ENCODE data around the gene ADGRE3.
A peak's percentile ranks its signal among the peaks of the same experiment; 100 is the strongest.

Gene ADGRE3

GRCh38 chr19:14577264-14577663, 97.4 kb downstream of the ADGRE3 start:
- DNase-seq (ENCODE audit: low read depth, low spot score) = no peak
- no peak overlapping the region for H3K4me3 ChIP-seq
- TF ChIP-seq EZH2 (IDR thresholded peaks at IDR 0.05) = no peak
- no peak for TF ChIP-seq POLR2AphosphoS5 (IDR thresholded peaks at IDR 0.05; ENCODE audit: borderline replicate concordance, low read depth, low read length)
- no peak for TF ChIP-seq FOXP2 (optimal IDR thresholded peaks at IDR 0.05; ENCODE audit: control extremely low read depth, extremely low read length, insufficient read depth)
- H3K36me3 ChIP-seq (ENCODE audit: insufficient read depth, low read length) = no peaks in the 10 kb centered on the region
- no peak overlapping the region for H3K27ac ChIP-seq
- H3K9me3 ChIP-seq (ENCODE audit: low read depth, low read length) = no peaks in the 10 kb centered on the region
- H3K9ac ChIP-seq (ENCODE audit: insufficient read length) = no peak overlapping the region

DNA sequence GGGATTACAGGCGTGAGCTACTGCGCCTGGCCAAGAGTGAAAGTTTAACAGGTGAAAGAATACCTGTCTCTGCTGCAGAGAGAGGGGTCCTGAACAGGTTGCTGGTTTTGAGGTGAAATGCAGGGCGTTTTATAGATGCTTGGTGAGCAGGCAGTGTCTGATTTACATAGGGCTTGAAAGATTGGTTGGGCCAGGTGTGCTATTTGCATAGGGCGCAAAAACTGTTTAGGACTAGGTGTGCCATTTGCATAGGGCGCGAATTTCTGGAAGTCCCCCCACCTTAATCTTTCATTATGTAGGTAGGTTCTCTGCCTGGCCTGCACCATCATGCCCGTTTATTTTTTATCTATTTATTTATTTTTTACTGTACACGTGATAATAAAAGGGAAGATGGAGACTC, 98.3 kb downstream of the ADGRE3 start:
- Histone ChIP-seq H3K27ac (no peak overlapping the region), H3K4me3 (no peak overlapping the region), H3K36me3 (ENCODE audit: insufficient read depth, low read length) (no peaks in the 10 kb centered on the region), H3K9ac (ENCODE audit: insufficient read length) (no peak overlapping the region), H3K9me3 (ENCODE audit: low read depth, low read length) (no peaks in the 10 kb centered on the region)
- no peak for TF ChIP-seq FOXP2 (optimal IDR thresholded peaks at IDR 0.05; ENCODE audit: control extremely low read depth, extremely low read length, insufficient read depth)
- no peak for DNase-seq (ENCODE audit: low read depth, low spot score)

DNA sequence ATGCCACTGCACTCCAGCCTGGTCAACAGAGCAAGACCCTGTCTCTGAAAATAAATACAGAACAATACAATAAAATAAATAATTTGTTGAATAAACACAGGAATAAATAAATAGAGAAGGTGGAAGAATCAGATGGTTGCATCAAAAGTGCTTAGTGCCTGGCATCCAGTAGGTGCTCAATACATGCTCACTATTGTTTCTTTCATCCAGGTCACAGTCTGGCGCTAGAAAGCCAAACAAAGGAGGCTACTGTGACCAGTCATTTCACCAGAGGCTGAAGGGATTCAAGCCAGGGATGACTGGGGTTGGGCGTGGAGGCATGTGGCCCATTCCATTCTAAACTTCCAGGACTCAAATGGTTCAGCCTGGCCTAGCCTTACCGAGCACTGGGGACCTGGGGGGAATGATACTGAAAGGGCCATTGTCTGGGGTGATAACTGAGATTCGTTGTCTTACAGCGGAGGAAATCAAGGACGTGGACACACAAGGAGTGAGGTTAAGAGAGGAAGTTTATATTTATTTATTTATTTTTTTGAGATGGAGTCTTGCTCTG, 99.1 kb downstream of the ADGRE3 start:
- TF ChIP-seq FOXP2 (optimal IDR thresholded peaks at IDR 0.05; ENCODE audit: control extremely low read depth, extremely low read length, insufficient read depth) (no peak), POLR2AphosphoS5 (IDR thresholded peaks at IDR 0.05; ENCODE audit: borderline replicate concordance, low read depth, low read length) (no peak), EZH2 (IDR thresholded peaks at IDR 0.05) (no peak)
- Histone ChIP-seq H3K4me3 (no peak overlapping the region), H3K9me3 (ENCODE audit: low read depth, low read length) (no peaks in the 10 kb centered on the region), H3K27ac (no peak overlapping the region), H3K9ac (ENCODE audit: insufficient read length) (no peak overlapping the region), H3K36me3 (ENCODE audit: insufficient read depth, low read length) (no peaks in the 10 kb centered on the region)
- no peak for DNase-seq (ENCODE audit: low read depth, low spot score)

DNA sequence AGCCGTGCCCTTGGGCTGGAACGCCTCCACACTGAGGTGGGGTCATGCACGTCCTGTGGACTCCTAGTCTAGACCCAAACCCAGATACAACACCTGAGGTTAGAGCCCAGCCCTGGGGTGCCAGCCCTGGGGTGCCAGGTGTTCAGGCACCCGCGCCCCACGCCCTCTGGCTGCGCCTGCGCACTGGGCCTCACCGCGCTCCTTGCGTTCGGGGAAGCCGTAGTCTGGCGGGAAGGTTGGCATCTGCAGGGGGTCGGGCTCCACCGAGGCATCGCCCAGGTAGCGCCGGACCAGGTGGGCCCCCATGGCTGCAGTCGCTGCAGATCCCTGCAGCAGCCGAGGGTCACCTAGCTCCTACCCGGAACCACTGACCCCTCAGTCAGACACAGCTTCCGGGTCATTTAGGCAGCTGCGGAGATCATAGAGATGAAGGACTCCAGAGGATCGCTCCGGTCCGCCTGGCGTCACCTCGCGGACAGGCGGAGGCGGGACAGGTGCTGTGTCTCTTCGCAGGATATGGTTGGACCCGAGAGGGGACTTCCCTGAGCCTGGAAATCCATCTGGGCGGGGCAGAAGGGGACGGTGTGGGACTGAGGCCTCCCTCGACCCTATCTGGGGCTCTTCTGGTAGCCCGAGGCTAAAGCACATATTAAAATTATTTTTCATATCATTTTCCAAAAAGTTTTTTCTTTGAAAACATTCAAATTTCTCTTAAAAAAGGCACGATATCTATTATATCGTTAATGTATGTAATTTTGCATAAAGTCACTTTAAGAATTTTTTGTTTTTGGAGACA, 102.8 kb downstream of the ADGRE3 start, which contains the start of gene NDUFB7:
Gene NDUFB7, minus strand, starts transcription at position 372 of the 796 bp plus-strand sequence. Its CDS starts 66 bp downstream, at position 306.
- Histone ChIP-seq H3K9me3 (ENCODE audit: low read depth, low read length) (no peaks in the 10 kb centered on the region), H3K9ac (ENCODE audit: insufficient read length) (peak within 1 kb of the TSS; percentile 86), H3K27ac (no peak within 1 kb of the TSS), H3K36me3 (ENCODE audit: insufficient read depth, low read length) (peaks cover 4% of the 10 kb centered on the region; the same call in 1 of the 2 replicates), H3K4me3 (peak within 1 kb of the TSS; percentile 86)
- peak; percentile 71 for DNase-seq (ENCODE audit: low read depth, low spot score)
- TF ChIP-seq EZH2 (IDR thresholded peaks at IDR 0.05) = no peak
- peak; percentile 22 for TF ChIP-seq FOXP2 (optimal IDR thresholded peaks at IDR 0.05; ENCODE audit: control extremely low read depth, extremely low read length, insufficient read depth)
- TF ChIP-seq POLR2AphosphoS5 (IDR thresholded peaks at IDR 0.05; ENCODE audit: borderline replicate concordance, low read depth, low read length) = peak; percentile 80

DNA sequence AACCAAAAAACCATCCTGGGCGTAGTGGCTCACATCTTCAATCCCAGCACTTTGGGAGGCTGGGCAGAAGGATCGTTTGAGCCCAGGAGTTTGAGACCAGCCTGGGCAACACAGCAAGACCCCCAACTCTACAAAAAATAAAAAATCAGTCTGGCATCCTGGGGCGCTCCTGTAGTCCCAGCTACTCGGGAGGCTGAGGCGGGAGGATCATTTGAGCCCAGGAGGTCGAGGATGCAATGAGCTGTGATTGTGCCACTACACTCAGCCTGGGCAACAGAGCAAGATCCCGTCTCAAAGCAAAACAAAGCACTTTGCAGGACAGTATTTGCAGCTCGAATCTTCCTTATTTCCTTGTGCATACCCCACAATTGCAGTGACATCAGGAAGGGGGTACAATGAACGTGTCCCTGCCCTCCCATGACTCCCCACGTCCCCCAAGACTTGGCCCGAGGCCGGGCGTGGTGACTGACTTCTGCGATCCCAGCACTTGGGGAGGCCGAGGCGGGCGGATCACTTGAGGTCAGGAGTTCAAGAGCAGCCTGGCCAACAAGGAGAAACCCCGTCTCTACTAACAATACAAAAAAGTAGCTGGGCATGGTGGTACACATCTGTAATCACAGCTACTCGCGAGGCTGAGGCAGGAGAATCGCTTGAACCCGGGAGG, 103.6 kb downstream of the ADGRE3 start:
- Histone ChIP-seq H3K36me3 (ENCODE audit: insufficient read depth, low read length) (peaks cover 7% of the 10 kb centered on the region; the same call in 1 of the 2 replicates), H3K9ac (ENCODE audit: insufficient read length) (peak overlapping the region; percentile 86), H3K4me3 (peak overlapping the region; percentile 86), H3K27ac (no peak overlapping the region), H3K9me3 (ENCODE audit: low read depth, low read length) (no peaks in the 10 kb centered on the region)
- no peak for DNase-seq (ENCODE audit: low read depth, low spot score)
- no peak for TF ChIP-seq EZH2 (IDR thresholded peaks at IDR 0.05)
- no peak for TF ChIP-seq POLR2AphosphoS5 (IDR thresholded peaks at IDR 0.05; ENCODE audit: borderline replicate concordance, low read depth, low read length)
- TF ChIP-seq FOXP2 (optimal IDR thresholded peaks at IDR 0.05; ENCODE audit: control extremely low read depth, extremely low read length, insufficient read depth) = no peak
